ENCODE data around the gene MEGF11. TPM values are rescaled to one million over a fixed set of nuclear protein-coding genes. Genes with fewer than 3 reads are reported as not detected.
"Not testable (repeated sequence)": the region's sequence is repeated elsewhere in the genome, so short reads cannot be mapped to it uniquely, and the experiment has no call there.

The MEGF11 gene
- total RNA-seq, 2 donors from 2014 or later = 0.05 TPM; not detected in 1

DNA sequence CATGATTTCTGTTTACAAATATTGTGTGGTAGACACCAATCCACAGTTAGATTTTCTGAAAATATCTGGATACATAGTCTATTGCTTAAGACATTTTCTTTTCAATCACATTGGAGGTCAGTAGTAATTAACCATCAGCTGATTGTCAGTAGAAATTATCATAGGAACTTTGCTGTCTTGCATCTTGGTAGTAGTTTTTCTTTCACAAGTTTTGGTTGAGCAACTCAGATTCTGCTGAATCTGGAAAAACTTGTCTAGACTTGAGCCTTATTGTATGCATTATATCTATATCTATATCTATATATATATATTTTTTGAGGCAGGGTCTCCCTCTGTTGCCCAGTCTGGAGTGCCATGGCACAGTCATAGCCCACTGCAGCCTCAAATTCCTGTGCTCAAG lies 380.3 kb downstream of the MEGF11 start:
- intact Hi-C loops (cut with DNase I) = no loop called here
- no peak for DNase-seq (ENCODE audit: low spot score)

DNA sequence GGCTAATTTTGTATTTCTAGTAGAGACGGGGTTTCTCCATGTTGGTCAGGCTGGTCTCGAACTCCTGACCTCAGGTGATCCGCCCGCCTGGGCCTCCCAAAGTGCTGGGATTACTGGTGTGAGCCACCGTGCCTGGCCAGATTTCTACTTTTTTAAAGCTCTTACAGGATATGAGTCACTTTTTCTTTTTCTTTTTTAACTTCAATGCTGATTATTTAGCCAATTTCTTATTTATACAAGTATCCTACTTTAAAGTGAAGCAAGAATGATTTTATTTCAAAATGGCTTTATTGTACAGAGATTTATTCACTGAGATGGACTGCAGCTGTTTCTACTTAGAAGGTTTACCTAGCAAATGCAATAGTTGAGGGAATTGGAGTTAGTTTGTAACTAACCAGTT lies 381.0 kb downstream of the MEGF11 start:
- DNase-seq (ENCODE audit: low spot score); intact Hi-C loops (cut with DNase I): not testable (repeated sequence)

DNA sequence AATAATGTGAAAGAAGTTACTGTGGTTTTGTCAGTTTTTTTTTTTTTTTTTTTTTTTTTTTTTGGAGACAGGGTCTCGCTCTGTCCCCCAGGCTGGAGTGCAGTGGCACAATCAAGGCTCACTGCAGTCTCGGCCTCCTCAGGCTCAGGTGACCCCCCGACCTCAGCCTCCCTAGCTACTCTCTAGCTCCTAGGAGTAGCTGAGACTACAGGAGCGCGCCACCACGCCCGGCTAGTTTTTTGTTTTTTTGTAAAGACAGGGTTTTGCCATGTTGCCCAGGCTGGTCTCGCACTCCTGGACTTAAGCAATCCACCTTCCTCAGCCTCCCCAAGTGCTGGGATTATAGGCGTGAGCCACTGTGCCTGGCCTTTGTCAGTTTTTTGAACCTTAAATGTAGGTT lies 381.7 kb downstream of the MEGF11 start:
- DNase-seq (ENCODE audit: low spot score); intact Hi-C loops (cut with DNase I): not testable (repeated sequence)

DNA sequence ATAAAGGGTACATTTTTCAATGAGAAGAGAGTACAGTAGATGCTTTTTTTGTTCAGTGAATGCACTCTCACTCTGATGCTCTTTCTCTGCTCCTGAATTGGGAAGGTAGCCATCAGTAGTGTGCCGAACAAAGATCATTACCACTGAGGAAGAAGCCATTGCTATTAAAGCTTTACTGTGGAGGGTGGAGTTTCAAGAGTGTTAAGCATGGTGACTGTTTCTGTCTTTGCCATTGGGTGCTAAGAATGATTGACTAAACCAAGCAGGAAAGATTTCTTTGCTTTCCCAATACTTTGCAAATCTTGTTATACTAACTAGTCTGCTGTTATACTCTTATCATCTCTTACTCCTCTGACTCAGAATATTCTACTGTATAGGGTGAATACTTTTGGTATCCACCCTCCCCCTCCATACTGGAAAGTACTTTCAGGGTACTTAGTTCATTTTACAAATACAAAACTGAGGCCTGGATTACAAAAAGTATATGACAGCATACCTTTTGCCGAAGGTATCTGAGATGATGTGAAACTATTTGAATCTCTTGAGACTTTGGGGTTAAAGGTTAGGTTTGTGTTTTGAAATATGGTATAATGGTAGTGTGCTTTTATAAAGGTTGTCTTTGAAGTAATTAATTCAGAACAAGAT lies 382.5 kb downstream of the MEGF11 start:
- no peak for DNase-seq (ENCODE audit: low spot score)
- intact Hi-C loops (cut with DNase I) = no loop called here

DNA sequence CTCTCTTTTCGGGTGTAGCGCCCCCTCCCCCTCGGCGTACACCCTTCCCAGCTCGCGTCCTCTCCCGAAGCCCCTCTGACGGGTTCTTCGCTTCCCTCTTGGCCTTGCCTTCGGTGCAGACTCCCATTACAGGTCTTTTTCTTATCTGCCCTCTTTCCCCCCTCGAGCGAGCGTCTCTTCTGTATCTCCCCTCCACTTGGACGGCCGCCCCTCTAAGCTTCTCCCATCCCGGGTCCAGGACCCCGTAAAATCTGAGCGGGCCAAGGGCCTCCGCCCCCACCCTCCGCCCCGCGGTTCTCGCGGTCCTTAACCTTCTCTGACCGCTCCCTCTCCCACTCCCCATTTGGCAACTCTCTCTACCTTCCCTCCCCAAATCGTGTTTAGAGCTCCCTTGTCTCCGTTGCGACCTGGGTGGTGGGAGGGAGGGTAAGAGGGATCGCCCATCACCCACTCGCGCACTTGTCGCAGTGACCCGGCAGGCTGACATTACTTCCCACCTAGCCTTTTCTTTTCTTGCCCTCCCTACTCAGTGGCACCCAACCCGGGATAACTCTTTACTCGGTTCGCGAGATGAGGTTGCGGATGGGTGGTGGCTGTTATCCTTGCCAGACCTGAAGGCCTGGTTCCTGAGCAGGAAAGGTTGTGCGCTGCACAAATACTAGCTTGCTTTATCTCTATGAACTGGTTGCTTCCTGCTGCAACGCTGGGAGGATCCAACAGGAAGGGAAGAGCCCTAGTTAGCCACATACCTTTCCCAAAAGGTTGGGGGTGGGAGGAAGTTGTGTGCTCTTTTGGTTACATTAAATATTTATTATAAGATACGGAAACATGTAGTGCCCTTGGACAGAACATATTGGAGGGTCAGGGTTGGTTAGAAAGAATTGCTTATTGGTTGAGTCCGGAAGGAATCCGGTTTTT lies 383.3 kb downstream of the MEGF11 start:
- intact Hi-C loops (cut with DNase I) = no loop called here
- DNase-seq (ENCODE audit: low spot score) = peak; percentile 82

DNA sequence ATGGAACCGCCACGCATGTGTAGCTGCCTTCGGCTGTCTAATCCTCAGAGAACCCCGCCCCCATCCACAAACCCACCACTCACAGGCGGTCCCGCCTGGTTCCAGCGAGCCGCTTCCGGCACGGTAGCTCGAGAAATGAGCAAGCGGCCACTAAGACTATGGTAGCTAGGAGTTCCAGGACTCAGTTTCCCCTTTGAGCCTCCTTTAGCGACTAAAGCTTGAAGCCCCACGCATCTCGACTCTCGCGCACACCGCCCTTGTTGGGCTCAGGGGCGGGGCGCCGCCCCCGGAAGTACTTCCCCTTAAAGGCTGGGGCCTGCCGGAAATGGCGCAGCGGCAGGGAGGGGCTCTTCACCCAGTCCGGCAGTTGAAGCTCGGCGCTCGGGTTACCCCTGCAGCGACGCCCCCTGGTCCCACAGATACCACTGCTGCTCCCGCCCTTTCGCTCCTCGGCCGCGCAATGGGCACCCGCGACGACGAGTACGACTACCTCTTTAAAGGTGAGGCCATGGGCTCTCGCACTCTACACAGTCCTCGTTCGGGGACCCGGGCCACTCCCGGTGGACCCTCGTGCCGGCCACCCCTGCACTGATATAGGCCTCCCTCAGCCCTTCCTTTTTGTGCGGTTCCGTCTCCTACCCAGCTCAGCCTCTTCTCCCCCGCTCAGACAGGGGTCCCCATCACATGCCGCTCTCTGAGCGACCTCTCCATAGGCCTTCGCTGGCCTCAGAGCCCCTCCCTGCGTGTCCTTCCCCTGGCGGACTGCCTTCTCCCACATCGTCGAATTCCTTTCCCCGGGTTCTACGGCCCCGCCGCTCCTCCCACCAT lies 384.2 kb downstream of the MEGF11 start, which contains the start of gene RAB11A:
Gene RAB11A, plus strand, starts transcription at position 366 of the 828 bp plus-strand sequence. Its CDS starts 95 bp downstream, at position 461.
- intact Hi-C loops (cut with DNase I) = no loop called here
- DNase-seq (ENCODE audit: low spot score) = peak; percentile 99

DNA sequence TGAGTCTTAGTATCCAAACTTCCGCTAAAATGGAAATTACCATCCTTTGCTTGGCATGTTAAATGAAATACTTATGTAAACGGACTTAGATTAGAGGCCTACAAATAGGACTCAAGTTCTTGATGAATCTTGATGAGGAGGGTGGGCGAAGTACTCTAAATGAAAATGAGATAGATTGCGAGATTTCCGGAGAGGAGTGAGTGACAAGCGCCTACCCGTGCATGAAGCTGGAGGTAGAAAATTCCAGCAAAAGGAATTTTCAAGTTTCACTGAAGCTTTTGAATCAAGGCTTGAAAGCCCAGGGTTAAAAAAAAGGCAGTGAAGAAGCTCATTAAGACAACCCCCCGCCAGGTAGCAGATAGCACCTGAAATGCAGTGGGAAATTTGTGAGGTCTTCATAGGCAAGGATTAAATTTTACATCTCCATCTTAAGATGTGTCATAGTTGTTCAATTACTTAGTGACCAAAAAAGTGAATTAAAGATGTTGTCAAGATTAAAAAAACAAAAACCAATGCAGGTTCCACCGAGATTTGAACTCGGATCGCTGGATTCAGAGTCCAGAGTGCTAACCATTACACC lies 384.9 kb downstream of the MEGF11 start:
- DNase-seq (ENCODE audit: low spot score) = no peak
- intact Hi-C loops (cut with DNase I) = no loop called here

DNA sequence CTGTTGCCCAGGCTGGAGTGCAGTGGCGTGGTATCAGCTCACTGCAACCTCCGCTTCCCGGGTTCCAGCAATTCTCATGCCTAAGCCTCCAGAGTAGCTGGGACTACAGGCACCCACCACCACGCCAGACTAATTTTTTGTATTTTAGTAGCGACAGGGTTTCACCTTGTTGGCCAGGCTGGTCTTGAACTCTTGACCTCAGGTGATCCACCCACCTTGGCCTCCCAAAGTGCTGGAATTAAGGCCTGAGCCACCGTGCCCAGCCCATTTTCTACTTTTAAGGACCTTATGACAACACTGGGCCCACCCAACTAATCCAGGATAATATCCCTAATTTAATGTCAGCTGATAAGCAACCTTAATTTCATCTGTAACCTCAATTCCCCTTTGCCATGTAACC lies 385.6 kb downstream of the MEGF11 start:
- intact Hi-C loops (cut with DNase I) = not testable (repeated sequence)

DNA sequence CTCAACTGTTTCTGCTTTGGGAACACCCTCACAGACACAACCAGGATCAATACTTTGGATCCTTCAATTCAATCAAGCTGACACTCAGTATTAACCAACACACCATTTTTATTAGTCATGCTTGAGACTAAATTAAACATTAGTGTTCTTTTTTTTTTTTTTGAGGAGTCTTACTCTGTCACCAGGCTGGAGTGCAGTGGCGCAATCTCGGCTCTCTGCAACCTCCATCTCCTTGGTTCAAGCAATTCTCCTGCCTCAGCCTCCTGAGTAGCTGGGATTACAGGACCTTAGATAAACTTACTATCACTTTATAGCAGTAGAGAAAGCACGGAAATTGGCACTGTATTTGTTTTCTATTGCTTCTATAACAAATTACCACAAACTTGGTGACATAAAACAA lies 386.3 kb downstream of the MEGF11 start:
- intact Hi-C loops (cut with DNase I) = no loop called here
- no peak for DNase-seq (ENCODE audit: low spot score)

More for the DNA sequence above, 385.6 kb downstream of the MEGF11 start:
- DNase-seq (ENCODE audit: low spot score) = not testable (repeated sequence)

DNA sequence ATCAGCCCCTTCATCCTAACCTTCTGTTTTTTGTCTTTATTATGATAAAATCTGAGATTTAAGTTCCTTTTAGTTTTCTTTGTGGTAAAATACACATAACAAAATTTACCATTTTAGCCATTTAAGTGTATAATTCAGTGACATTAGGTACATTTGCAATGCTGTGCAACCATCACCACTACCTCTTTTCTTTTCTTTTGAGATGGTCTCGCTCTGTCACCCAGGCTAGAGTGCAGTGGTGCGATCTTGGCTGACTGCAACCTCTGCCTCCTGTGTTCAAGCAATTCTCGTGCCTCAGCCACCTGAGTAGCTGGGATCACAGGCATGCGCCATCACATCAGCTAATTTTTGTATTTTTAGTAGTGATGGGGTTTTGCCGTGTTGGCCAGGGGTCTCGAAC lies 390.4 kb downstream of the MEGF11 start:
- intact Hi-C loops (cut with DNase I) = no loop called here
- DNase-seq (ENCODE audit: low spot score) = no peak

DNA sequence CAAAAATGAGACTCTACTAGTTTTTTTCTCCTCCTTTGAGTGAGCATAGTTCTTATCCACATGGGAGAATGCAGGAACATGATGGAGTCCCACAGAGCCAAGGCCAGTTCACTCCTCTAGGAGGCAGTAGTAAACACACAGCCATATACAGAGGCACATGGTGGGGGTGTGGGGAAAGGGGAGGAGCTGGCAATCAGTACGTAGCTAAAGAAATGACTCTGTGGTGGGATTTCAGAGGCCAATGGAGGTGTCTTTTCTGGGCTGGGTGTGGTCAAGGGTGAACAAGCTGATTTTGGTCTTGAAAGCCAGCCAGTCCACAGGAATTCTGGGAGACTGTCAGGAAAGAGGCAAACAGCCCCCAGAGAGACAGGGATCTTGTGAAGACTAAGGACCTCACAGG lies 390.9 kb downstream of the MEGF11 start:
- DNase-seq (ENCODE audit: low spot score) = no peak
- intact Hi-C loops (cut with DNase I) = no loop called here

DNA sequence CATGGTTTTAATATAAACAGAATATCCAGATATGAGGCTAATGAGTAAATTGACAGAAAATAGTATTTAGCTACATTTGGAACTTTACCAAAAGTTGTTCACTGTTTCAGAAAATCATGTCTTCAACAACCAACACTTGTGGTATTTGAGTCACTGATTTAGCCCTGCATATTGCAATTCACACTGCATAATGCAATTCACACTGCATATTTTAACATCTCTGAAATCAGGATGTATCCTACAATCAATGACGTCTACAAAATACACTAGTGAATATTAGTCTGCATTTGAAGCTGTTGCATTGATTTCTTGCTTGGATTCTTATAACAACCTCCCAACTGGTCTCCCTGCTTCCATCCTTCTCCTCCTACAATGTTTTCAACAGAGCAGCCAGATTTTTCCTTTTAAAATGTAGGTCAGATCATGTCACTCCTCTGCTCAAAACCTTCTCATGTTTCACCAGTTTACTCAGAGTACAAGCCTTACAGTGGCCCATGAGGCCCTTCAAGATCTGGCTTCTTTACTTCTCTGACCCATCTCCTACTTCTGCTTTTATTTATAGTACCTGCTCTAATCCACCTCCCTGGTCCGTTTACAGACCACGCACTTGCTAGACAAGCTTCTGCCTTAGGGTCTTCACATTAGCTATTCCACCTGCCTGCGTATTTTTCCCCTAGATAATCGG lies 395.7 kb downstream of the MEGF11 start:
- intact Hi-C loops (cut with DNase I) = no loop called here
- no peak for DNase-seq (ENCODE audit: low spot score)

DNA sequence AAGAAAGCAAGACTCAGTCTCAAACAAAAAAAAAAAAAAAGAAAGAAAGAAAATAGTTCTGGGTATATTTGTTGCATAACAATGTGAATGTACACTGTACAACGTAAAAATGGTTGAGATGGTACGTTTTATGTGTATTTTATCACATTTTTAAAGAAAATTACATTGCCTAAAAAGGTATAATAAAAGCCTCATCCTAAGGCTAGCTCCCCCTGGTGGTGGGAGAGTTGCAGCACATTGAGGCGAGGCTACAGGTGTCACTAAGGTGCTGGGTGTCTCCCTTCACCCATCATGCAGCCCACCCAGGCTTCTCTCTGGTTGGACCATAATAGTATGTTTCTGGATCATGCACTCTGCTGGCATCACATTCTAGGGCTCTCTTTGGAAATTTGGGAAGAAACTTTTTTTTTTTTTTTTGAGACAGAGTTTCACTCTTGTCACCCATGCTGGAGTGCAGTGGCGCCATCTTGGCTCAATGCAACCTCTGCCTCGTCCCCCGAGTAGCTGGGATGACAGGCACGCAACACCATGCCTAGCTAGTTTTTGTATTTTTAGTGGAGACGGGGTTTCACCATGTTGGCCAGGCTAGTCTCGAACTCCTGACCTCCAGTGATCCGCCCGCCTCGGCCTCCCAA lies 396.6 kb downstream of the MEGF11 start:
- intact Hi-C loops (cut with DNase I) = no loop called here
- no peak for DNase-seq (ENCODE audit: low spot score)

DNA sequence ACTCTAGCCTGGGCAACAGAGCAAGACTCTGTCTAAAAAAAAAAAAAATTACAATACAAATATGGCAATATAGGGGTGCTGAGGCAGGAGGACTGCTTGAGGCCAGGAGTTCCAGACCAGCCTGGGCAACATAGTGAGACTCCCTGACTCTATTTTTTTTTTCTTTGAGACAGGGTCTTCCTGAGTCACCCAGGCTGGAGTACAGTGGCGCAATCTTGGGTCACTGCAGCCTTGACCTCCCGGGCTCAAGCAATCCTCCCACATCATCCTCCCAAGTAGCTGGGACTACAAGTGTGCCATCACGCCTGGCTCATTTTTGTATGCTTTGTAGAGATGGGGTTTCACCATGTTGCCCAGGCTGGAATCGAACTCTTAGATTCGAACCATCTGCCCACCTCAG lies 401.6 kb downstream of the MEGF11 start:
- intact Hi-C loops (cut with DNase I) = no loop called here
- DNase-seq (ENCODE audit: low spot score) = no peak

DNA sequence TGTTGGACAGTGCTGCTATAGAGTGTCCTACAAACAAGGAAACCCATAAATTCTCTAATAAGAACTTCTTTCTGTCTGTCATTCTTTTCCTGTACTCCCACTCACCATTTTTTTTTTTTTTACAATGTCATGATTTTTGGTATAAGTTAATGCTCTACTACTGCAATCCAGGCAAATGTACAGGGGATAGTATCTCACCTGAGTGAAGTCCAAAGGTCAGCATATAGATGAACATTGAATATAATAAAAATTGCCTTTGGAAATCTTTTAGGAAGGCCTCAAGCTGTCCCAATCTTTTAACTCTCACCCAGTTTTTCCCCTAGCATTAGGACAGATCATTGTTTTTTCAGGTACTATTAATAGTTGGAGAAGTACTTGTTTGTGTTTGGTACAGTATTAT lies 405.6 kb downstream of the MEGF11 start:
- DNase-seq (ENCODE audit: low spot score) = no peak
- intact Hi-C loops (cut with DNase I) = no loop called here

DNA sequence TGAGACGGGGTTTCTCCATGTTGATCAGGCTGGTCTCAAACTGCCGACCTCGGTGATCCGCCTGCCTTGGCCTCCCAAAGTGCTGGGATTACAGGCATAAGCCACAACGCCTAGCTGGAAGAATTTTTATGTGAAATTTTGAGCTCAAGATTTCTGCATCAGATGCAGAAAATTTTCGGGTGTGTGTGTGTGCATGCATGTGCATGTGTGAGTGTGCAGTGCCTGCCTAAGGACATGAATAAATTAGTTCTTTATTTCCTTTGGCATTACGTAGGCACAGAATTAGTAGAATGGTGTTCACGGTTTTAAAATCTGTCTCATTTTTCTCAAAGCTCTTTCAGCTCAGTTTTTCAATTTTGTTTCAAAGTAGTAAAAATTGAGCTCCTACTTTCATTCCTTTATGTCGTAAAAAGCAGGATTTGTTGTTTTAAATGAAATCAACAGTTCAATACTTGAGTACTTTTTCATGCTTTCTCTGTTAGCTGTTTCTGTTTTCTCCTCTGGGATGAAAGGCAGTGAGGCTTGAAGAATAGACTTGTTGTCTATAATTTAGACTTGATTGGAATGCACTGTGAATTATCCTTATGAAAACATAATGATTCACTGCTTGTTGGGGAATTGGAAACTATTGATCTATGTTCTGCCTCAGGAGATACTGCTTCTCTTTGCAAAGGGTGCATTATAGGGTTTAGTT lies 407.6 kb downstream of the MEGF11 start:
- intact Hi-C loops (cut with DNase I) = no loop called here
- DNase-seq (ENCODE audit: low spot score) = no peak
